ENCODE measurements around the gene TMEM37.

The TMEM37 gene

DNA sequence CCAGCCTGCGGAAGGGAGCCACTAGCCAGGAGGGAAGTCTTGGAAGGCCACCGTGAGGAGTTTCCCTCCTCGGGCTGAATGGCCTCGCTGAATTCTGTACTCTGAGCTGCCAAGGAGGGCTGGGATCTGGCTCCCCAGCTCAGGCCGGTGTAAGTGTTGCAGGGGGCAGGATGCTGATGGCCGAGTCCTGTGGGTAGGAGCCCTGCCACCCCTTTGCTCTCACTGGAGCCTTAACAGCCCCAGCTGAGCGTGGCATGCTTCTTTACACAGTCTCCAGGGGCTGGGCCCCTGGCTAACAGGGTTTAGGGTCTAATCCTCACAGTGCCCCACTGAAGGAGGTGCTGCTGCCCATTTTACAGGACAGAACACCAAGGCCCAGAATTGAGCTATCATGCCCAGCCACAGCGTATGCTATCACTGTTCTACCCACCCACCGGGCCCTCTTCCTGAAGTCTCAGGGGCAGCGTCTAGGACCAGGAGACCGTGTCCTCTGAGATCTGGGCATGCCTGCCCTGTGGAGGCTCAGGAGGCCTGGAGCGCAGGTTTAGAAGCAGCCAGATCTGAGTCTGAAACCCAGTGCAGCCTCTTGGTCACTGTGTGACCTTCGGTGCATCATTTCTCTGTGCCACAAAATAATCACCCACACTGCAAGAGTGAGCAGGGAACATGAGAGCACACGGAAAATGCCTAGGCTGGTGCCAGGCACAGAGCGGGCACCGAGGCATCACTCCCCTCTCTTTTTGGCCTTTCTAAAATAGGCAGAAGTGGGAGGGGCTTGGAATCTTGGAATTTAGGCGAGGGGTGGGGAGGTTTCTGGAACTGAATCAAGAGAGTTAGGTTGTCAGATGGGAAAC lies 42.9 kb downstream of the TMEM37 start:
- TF ChIP-seq, protein P1, sequence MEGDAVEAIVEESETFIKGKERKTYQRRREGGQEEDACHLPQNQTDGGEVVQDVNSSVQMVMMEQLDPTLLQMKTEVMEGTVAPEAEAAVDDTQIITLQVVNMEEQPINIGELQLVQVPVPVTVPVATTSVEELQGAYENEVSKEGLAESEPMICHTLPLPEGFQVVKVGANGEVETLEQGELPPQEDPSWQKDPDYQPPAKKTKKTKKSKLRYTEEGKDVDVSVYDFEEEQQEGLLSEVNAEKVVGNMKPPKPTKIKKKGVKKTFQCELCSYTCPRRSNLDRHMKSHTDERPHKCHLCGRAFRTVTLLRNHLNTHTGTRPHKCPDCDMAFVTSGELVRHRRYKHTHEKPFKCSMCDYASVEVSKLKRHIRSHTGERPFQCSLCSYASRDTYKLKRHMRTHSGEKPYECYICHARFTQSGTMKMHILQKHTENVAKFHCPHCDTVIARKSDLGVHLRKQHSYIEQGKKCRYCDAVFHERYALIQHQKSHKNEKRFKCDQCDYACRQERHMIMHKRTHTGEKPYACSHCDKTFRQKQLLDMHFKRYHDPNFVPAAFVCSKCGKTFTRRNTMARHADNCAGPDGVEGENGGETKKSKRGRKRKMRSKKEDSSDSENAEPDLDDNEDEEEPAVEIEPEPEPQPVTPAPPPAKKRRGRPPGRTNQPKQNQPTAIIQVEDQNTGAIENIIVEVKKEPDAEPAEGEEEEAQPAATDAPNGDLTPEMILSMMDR (IDR thresholded peaks at IDR 0.05; ENCODE audit: insufficient read depth, low read length, missing control alignments) = no peak
- H3K4me3 ChIP-seq (ENCODE audit: low read depth, low read length) = no peak overlapping the region
- DNase-seq (ENCODE audit: low read depth, low spot score) = no peak
- ChIA-PET CTCF (interaction anchor here (0.9 to 8.5 kb wide), 6 partner anchors 8 to 593 kb away, joined by 3 to 161 read pairs (median 30); no protein-coding TSS in a partner anchor), POLR2A (no interaction called here)

DNA sequence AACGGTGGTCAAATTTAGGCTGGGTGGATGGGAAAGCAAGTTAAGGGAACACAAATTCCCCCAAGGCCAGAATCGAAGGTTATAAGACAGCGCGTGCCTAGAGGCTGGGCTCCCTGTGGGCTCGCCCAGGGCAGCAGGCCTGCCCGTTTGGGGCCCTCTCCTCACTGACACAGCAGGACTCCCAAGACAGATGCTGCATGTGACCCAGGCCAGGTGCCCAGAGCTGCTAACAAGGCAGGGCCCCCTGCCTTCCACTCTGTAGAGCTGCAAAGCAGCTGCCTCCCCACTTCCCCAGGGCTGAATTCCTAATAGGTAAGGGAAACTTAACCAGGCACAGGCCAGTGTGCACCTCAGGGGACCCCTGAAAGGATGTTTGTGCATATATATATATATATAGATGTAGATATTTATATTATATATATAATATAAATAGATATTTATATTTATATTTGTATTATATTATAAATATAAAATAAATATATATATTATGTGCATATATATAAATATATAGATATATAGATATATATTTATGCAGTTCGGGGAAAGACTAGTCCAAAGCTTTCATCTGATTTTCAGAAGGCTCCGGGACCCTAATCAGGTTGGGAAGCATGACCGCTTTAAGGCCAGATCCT lies 43.7 kb downstream of the TMEM37 start:
- TF ChIP-seq, protein P1 (IDR thresholded peaks at IDR 0.05; ENCODE audit: insufficient read depth, low read length, missing control alignments) = no peak
- ChIA-PET POLR2A (no interaction called here), CTCF (interaction anchor here (0.7 to 8.5 kb wide), 20 partner anchors 9 to 594 kb away, joined by 3 to 161 read pairs (median 6); no protein-coding TSS in a partner anchor)
- no peak for DNase-seq (ENCODE audit: low read depth, low spot score)
- H3K4me3 ChIP-seq (ENCODE audit: low read depth, low read length) = no peak overlapping the region

DNA sequence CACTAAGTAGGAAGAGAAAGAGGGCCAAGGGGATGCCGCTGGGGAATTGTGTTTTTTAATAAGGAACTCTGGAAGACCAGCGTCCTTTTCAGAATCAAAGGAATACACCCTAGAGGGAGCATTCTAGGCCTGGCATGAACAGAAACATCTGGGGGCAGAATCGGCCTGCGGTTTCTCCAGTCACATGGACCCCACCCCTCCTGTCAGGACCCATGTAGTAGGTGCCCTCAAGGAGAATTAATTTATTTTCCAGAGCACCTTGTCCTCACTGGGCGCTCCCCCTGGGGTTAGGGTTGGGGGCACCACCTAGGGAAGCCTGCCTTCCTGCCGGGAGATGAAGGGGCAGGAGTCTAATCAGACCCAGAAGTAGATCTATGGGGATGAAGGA lies 44.2 kb downstream of the TMEM37 start:
- ChIA-PET CTCF (interaction anchor here (0.7 to 8.5 kb wide), 24 partner anchors 10 to 595 kb away, joined by 3 to 161 read pairs (median 6); no protein-coding TSS in a partner anchor), POLR2A (no interaction called here)
- H3K4me3 ChIP-seq (ENCODE audit: low read depth, low read length) = no peak overlapping the region
- TF ChIP-seq, protein P1 (IDR thresholded peaks at IDR 0.05; ENCODE audit: insufficient read depth, low read length, missing control alignments) = no peak
- DNase-seq (ENCODE audit: low read depth, low spot score) = no peak

DNA sequence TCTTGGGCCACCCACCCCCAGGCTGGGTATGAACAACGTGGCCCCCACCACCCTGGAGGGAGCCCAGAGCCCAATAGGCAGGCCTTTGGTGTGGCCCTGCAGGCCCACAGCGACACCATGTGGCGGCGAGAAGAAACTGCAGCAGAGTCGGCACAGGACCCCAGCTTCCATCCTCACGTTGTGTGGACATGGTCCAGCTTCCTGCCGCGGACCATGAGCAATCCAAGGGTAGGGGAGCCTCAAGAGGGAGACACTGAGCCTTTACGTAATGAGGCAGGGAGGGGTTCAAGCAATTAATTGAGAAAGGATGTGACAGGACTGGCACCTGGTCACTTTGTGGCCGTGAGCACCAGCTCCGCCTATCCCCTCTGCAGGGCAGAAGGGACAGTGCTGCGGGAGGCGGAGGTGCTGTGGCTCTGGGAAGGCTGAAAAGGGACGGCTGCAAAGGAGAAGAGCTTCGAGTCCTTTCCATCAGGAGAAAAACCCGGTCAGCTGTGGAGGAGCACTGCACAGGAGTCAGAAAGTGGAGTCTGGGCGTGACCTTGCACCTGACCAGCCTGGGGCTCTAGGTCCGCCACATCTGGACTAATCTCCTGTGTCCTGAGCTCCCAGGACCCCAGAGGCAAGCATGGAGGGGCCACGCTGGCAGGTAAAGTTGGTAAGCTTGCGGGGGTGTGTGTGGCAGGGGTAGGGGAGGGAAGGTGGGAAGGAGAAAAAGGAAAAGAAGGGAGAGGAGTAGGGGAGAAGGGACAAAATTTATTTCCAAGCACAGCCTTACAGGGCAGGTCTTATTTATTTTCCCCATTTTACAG lies 44.9 kb downstream of the TMEM37 start:
- TF ChIP-seq, protein P1 (IDR thresholded peaks at IDR 0.05; ENCODE audit: insufficient read depth, low read length, missing control alignments) = peak; percentile 93
- ChIA-PET CTCF (interaction anchor here (0.9 to 8.5 kb wide), 26 partner anchors 9 to 595 kb away, joined by 3 to 161 read pairs (median 5); no protein-coding TSS in a partner anchor), POLR2A (no interaction called here)
- no peak overlapping the region for H3K4me3 ChIP-seq (ENCODE audit: low read depth, low read length)
- DNase-seq (ENCODE audit: low read depth, low spot score) = no peak

DNA sequence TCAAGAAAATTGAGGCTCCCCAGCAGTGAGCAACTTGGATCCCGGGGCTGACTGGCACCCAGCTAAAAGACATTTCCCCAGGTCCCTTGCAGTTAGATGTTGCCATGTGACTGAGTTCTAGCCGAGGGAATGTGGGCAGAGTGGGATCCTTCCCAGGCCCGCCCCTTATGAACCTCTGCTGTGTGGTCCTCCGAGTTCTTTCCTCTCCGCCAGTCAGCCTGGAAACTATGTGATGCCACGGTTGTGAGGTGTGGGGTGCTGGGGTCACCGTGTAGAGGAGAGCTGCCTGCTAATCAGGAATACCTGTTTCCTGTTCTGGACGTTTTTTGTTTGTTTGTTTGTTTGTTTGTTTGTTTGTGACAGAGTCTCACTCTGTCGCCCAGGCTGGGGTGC lies 45.5 kb downstream of the TMEM37 start:
- H3K4me3 ChIP-seq (ENCODE audit: low read depth, low read length) = no peak overlapping the region
- TF ChIP-seq, protein P1 (IDR thresholded peaks at IDR 0.05; ENCODE audit: insufficient read depth, low read length, missing control alignments) = no peak
- DNase-seq (ENCODE audit: low read depth, low spot score) = no peak
- ChIA-PET POLR2A (no interaction called here), CTCF (interaction anchor here (0.9 to 8.5 kb wide), 18 partner anchors 9 to 596 kb away, joined by 3 to 161 read pairs (median 6); no protein-coding TSS in a partner anchor)

All from AG04449 (cell line).